Prostate gland (tissue), 2 donors: ENCODE results near the gene AGBL5. TPM values are rescaled to one million over a fixed set of nuclear protein-coding genes. Genes with fewer than 3 reads are reported as not detected.

Source experiments
- DNase-seq: peaks from one replicate; pipeline ENCODE4 v3.0.0-alpha.2; 2019; ENCODE audit warnings: low spot score
- H3K27ac ChIP-seq, 2 donors: fragments of 200-600 bp; sonication (generic); 2 replicates each; pipeline ENCODE4 v1.5.1; 2017 to 2019
- H3K27me3 ChIP-seq: fragments of 200-600 bp; sonication (generic); replicated peaks from 2 replicates; pipeline ENCODE4 v1.5.1; 2019; ENCODE audit not compliant: insufficient read depth
- H3K36me3 ChIP-seq, 2 donors: fragments of 200-600 bp; sonication (generic); 1 replicate in 1 of 2; 2 replicates in 1 of 2; pipeline versions ENCODE4 v1.5.1 to v1.8.1; 2017 to 2019
- H3K4me1 ChIP-seq: fragments of 200-600 bp; sonication (generic); replicated peaks from 2 replicates; pipeline ENCODE4 v1.5.1; 2019
- H3K4me3 ChIP-seq, 2 donors: fragments of 200-600 bp; sonication (generic); 2 replicates each; pipeline ENCODE4 v1.5.1; 2017 to 2019
- H3K9me3 ChIP-seq: fragments of 200-600 bp; sonication (generic); 2 replicates; pipeline ENCODE4 v1.5.1; 2017
- POLR2A ChIP-seq: fragments of 450-650 bp; IDR thresholded peaks from one replicate; pipeline ENCODE4 v1.6.1; 2016; ENCODE audit warnings: antibody characterized with exemption, mild to moderate bottlenecking
- POLR2AphosphoS5 ChIP-seq: sonication (generic); formaldehyde crosslinking; IDR thresholded peaks from one replicate; pipeline ENCODE4 v1.6.1; 2017; ENCODE audit warnings: antibody characterized with exemption
- WGBS: methylation state at CpG from one replicate; pipeline ENCODE4 v1.1.5; 2018; 5-methylcytosine and 5-hydroxymethylcytosine counted together
- intact Hi-C: fragments of 100-400 bp; cut with DNase I; formaldehyde crosslinking; loops from one replicate; pipeline ENCODE4 v1.14.2; 2022
- total RNA-seq, 2 donors: library from RNA; depleted of rRNA; stranded (reverse); fragments of >200 nt; gene quantifications; one replicate each; pipeline ENCODE4 v1.1.0, GENCODE V29; 2016
- TF ChIP-seq, protein P1 (sequence below), 4 experiments: fragments of 200-600 bp in 2 of 4; fragments of 450-650 bp in 2 of 4; sonication (generic) in 2 of 4; IDR thresholded peaks; 1 replicate in 3 of 4; 2 replicates in 1 of 4; pipeline ENCODE4 v1.5.1; 2016 to 2019; ENCODE audit warnings: antibody characterized with exemption in 4 of 4, mild to moderate bottlenecking in 2 of 4, moderate library complexity in 2 of 4

Gene AGBL5
- total RNA-seq, 2 donors from 2014 or later, result 31.9 to 87.1 TPM

GRCh38 chr2:27039871-27040270 lies 11.6 kb upstream of the AGBL5 start:
- TF ChIP-seq POLR2AphosphoS5, result no peak
- TF ChIP-seq, protein P1, sequence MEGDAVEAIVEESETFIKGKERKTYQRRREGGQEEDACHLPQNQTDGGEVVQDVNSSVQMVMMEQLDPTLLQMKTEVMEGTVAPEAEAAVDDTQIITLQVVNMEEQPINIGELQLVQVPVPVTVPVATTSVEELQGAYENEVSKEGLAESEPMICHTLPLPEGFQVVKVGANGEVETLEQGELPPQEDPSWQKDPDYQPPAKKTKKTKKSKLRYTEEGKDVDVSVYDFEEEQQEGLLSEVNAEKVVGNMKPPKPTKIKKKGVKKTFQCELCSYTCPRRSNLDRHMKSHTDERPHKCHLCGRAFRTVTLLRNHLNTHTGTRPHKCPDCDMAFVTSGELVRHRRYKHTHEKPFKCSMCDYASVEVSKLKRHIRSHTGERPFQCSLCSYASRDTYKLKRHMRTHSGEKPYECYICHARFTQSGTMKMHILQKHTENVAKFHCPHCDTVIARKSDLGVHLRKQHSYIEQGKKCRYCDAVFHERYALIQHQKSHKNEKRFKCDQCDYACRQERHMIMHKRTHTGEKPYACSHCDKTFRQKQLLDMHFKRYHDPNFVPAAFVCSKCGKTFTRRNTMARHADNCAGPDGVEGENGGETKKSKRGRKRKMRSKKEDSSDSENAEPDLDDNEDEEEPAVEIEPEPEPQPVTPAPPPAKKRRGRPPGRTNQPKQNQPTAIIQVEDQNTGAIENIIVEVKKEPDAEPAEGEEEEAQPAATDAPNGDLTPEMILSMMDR (IDR thresholded peaks at IDR 0.05), result no peak
- no peak for TF ChIP-seq POLR2A
- Histone ChIP-seq H3K4me3 (no peak overlapping the region), H3K36me3 (peaks cover 39 to 47% of the 10 kb centered on the region in 2 donors), H3K27ac (no peak overlapping the region), H3K9me3 (no peaks in the 10 kb centered on the region), H3K4me1 (no peaks in the 10 kb centered on the region), H3K27me3 (no peaks in the 10 kb centered on the region)
- 94% methylated on average over 7 of the region's 7 CpGs for WGBS
- no peak for DNase-seq
- intact Hi-C loops, result no loop called here

- no peaks in the 10 kb centered on the region for H3K9me3 ChIP-seq
- intact Hi-C loops, result no loop called here
- H3K36me3 ChIP-seq, result peaks cover 39 to 45% of the 10 kb centered on the region in 2 donors
- no peaks in the 10 kb centered on the region for H3K27me3 ChIP-seq
- no peak for DNase-seq
- H3K4me3 ChIP-seq, result no peak overlapping the region
- no peaks in the 10 kb centered on the region for H3K4me1 ChIP-seq
- TF ChIP-seq POLR2AphosphoS5 (no peak), POLR2A (no peak)
- TF ChIP-seq, protein P1 (IDR thresholded peaks at IDR 0.05), result no peak
- whole genome bisulfite sequencing, result 91% methylated on average over 8 of the region's 8 CpGs
- no peak overlapping the region for H3K27ac ChIP-seq
Observed at GRCh38 chr2:27040282-27040681, 11.2 kb upstream of the AGBL5 start.

DNA sequence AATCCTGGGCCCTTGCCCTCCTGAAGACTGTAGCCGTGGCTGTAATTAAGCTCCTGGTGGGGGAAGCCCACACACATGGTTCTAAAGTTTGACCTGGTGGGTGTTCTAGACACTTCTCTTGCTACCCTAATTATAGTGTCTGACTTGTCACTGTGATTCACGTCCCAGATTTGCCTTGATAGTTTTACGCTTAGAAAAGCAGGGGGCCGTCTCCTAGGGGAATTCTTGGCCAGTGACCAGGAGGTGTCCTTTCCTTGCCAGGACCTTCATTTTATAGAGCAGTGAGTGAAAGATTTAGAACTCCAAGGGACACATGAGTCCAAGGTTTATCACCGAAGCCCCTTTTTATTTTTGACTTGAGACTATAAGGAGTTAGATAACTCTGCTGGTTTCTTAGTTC lies 9.7 kb upstream of the AGBL5 start:
- Histone ChIP-seq H3K4me1 (no peaks in the 10 kb centered on the region), H3K9me3 (no peaks in the 10 kb centered on the region), H3K27me3 (no peaks in the 10 kb centered on the region), H3K27ac (no peak overlapping the region), H3K36me3 (peaks cover 36 to 43% of the 10 kb centered on the region in 2 donors), H3K4me3 (no peak overlapping the region)
- TF ChIP-seq POLR2AphosphoS5, result no peak
- TF ChIP-seq, protein P1 (IDR thresholded peaks at IDR 0.05), result no peak
- no peak for TF ChIP-seq POLR2A
- DNase-seq, result no peak
- WGBS, result 14% methylated on average over 5 of the region's 5 CpGs
- intact Hi-C loops, result no loop called here

DNA sequence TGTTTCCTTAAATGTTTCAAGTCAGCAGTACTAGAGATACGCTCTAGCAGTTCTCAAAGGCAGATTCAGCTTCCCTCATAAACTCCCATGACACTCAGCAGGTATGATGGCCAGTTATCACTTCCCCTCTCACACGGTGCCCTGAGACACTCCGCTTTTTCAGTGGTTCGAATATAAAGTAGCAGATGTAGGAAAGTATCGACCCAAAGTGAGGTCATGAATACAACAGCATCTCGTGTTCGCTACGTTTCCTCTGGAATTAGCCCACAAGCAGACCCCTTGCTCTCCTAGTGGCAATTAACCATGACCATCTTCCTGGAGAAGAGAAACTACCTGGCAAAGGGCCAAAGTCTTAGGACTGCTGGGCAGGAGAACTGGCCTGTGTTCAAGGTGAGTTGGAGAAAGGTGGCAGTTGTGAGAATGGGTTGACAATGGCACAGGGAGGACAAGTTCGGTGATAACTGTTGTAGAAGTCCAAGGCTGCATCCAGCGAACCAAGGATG lies 9.3 kb upstream of the AGBL5 start:
- no peaks in the 10 kb centered on the region for H3K4me1 ChIP-seq
- H3K4me3 ChIP-seq, result no peak overlapping the region
- intact Hi-C loops, result no loop called here
- no peak overlapping the region for H3K27ac ChIP-seq
- TF ChIP-seq POLR2AphosphoS5 (no peak), POLR2A (no peak)
- TF ChIP-seq, protein P1 (IDR thresholded peaks at IDR 0.05), result no peak
- no peak for DNase-seq
- peaks cover 31 to 39% of the 10 kb centered on the region in 2 donors for H3K36me3 ChIP-seq
- H3K27me3 ChIP-seq, result no peaks in the 10 kb centered on the region
- WGBS, result 65% methylated on average over 10 of the region's 10 CpGs
- no peaks in the 10 kb centered on the region for H3K9me3 ChIP-seq

DNA sequence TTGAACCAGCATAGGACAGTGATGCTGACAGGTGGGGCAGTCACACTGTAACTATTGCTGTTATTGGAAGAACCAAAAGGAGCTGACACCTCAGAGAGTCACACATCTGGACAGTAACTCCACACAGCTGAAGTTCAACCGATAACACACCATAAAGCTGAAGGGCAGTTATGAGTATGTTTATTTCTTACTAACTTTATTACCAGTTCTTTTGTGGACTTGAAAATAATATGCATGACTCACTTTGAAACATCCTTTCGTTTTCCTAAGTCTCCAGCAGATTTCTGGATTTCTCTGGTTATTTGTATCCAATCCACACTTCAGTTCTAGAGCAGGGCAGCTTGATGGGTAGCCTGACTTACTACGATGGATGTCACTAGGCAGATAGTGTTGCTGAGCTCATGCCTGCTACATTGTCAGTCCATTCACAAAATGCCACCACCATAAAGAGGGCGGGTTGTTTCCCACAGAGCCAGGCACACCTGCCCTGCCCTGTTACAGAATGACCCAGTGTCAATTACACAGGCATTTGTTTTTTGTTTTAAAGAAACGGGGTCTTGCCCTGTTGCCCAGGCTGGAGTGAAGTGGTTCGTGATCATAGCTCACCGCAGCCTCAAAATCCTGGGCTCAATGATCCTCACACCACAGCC lies 8.4 kb upstream of the AGBL5 start:
- Histone ChIP-seq H3K27me3 (no peaks in the 10 kb centered on the region), H3K4me3 (no peak overlapping the region), H3K9me3 (no peaks in the 10 kb centered on the region), H3K4me1 (no peaks in the 10 kb centered on the region), H3K36me3 (peaks cover 22 to 30% of the 10 kb centered on the region in 2 donors), H3K27ac (no peak overlapping the region)
- TF ChIP-seq POLR2A, result no peak
- TF ChIP-seq, protein P1 (IDR thresholded peaks at IDR 0.05), result no peak
- intact Hi-C loops, result no loop called here
- DNase-seq, result no peak
- 74% methylated on average over 7 of the region's 7 CpGs for WGBS
